CD4-positive, alpha-beta memory T cell (primary cell): Measurements from ENCODE around the gene COPS9. TPM values are rescaled to one million over a fixed set of nuclear protein-coding genes. Genes with fewer than 3 reads are reported as not detected.

ENCODE experiments used
- CTCF ChIA-PET: fragments of 350-600 bp; sonication (Branson Sonifier 250); formaldehyde crosslinking; loops from one replicate; lab custom pipeline; 2021; ENCODE audit warnings: inconsistent platforms; ENCODE audit not compliant: partially characterized antibody; lab: Charles Lee
- POLR2A ChIA-PET: fragments of 350-600 bp; sonication (Branson Sonifier 250); formaldehyde crosslinking; loops from one replicate; lab custom pipeline; 2021; ENCODE audit not compliant: partially characterized antibody; lab: Charles Lee
- DNase-seq, 5 donors: peaks; one replicate each; pipeline versions ENCODE4 v3.0.0 to v3.0.0-alpha.2; 2020 to 2022; ENCODE audit warnings: mixed read lengths in 1 of 5
- H3K27ac ChIP-seq: one replicate; pipeline ENCODE4 v1.7.0; 2013; ENCODE audit warnings: low read depth, low read length
- H3K27me3 ChIP-seq: 2 replicates; pipeline ENCODE4 v1.7.0; 2013; ENCODE audit warnings: mild to moderate bottlenecking, low read length, moderate library complexity; ENCODE audit not compliant: insufficient read depth
- H3K36me3 ChIP-seq: 2 replicates; pipeline ENCODE4 v1.7.0; 2013; ENCODE audit warnings: mild to moderate bottlenecking, low read length, moderate library complexity; ENCODE audit not compliant: insufficient read depth
- H3K4me1 ChIP-seq: 2 replicates; pipeline ENCODE4 v1.7.0; 2013; ENCODE audit warnings: mild to moderate bottlenecking, low read length, moderate library complexity; ENCODE audit not compliant: insufficient read depth
- H3K4me3 ChIP-seq, 2 donors: one replicate each; pipeline ENCODE4 v1.7.0; 2013; ENCODE audit warnings: low read length in 2 of 2, mild to moderate bottlenecking in 1 of 2
- H3K9me3 ChIP-seq, 2 donors: one replicate each; pipeline ENCODE4 v1.7.0; 2013; ENCODE audit warnings: low read length in 2 of 2, control low read depth in 1 of 2; ENCODE audit not compliant: control insufficient read depth in 1 of 2
- H3K27ac Mint-ChIP-seq, 7 donors: one replicate each; pipeline ENCODE4 v1.8.0; 2020 to 2021; ENCODE audit warnings: mixed read lengths in 7 of 7, mild to moderate bottlenecking in 6 of 7, inconsistent platforms in 3 of 7, moderate library complexity in 3 of 7
- H3K27me3 Mint-ChIP-seq, 2 donors: one replicate each; pipeline ENCODE4 v1.8.0; 2020 to 2021; ENCODE audit warnings: mixed read lengths in 2 of 2
- H3K36me3 Mint-ChIP-seq, 2 donors: one replicate each; pipeline ENCODE4 v1.8.0; 2020 to 2021; ENCODE audit warnings: mixed read lengths in 2 of 2, inconsistent platforms in 1 of 2, mild to moderate bottlenecking in 1 of 2
- H3K4me1 Mint-ChIP-seq, 4 donors: one replicate each; pipeline ENCODE4 v1.8.0; 2020 to 2021; ENCODE audit warnings: mixed read lengths in 4 of 4, mild to moderate bottlenecking in 1 of 4
- H3K4me3 Mint-ChIP-seq, 8 donors: one replicate each; pipeline ENCODE4 v1.8.0; 2020 to 2021; ENCODE audit warnings: mixed read lengths in 8 of 8, mild to moderate bottlenecking in 7 of 8, moderate library complexity in 6 of 8, inconsistent platforms in 3 of 8
- H3K9me3 Mint-ChIP-seq, 8 donors: one replicate each; pipeline ENCODE4 v1.8.0; 2020 to 2021; ENCODE audit warnings: mixed read lengths in 8 of 8, mild to moderate bottlenecking in 5 of 8, inconsistent platforms in 3 of 8, moderate library complexity in 1 of 8
- intact Hi-C: fragments of 100-400 bp; cut with micrococcal nuclease; formaldehyde crosslinking; loops from one replicate; pipeline ENCODE4 v1.15.1; 2023
- polyA plus RNA-seq, 2 donors: library from polyadenylated mRNA; unstranded; fragments of 300-500 nt; fragmentation: Illumina TruSeq; gene quantifications; one replicate each; pipeline ENCODE4 v1.2.3, GENCODE V29; 2021
- total RNA-seq, 2 experiments: library from RNA; stranded (reverse); gene quantifications; one replicate each; pipeline ENCODE4 v1.2.3, GENCODE V29; 2021

COPS9 gene
- total and polyA plus RNA-seq, 4 experiments from 2014 or later, result 82.2 to 335 (median 195) TPM

DNA sequence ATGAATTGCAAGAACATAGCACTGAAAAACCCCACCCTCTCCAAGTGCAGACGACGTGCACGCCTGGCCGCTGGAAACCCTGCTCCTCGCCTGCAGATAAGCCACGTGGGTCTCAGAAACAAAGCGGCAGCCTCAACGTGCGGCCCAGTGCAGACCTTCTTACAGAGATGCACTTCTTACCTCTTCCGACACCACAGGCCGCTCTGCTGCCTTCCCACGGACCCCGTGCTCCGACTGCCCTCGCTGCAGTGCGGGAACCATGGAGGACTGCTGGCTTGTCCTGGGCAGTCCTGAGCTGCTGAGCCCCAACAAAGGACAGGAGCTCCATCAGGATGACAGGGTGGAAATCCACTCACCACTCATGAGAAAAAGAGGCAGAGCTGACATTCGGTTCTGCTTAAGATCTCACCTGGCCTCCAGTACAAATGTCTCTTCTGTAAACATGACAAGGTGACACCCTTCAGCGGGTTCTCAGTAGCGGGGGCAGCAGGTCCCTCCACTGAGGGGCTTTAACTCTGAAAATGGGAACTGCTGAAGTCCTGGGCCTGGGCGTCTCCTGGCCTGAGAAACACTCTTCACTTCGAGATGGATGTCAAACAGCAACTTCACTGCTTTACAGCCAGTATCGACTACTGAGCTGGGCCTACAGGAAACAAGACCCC is 6.2 kb downstream of the COPS9 start:
- H3K9me3 ChIP-seq, result no peaks in the 10 kb centered on the region
- no peaks in the 10 kb centered on the region for H3K27me3 Mint-ChIP-seq
- intact Hi-C loops, result no loop called here
- no peaks in the 10 kb centered on the region for H3K9me3 Mint-ChIP-seq
- DNase-seq, result no peak
- CTCF ChIA-PET, result interaction anchor here (1.9 kb wide), 1 partner anchor 14 kb away, joined by 6 read pairs; no protein-coding TSS in a partner anchor
- H3K36me3 Mint-ChIP-seq, result peaks cover 56 to 77% of the 10 kb centered on the region in 2 donors
- H3K4me1 Mint-ChIP-seq, result peaks cover 2 to 18% (median 10%) of the 10 kb centered on the region in 4 donors
- H3K4me3 ChIP-seq, result no peak overlapping the region
- no peak overlapping the region for H3K4me3 Mint-ChIP-seq
- H3K27ac ChIP-seq, result no peak overlapping the region
- POLR2A ChIA-PET, result interaction anchor here (1.1 kb wide), 1 partner anchor 105 kb away, joined by 3 read pairs; the partner anchor contains the start of gene NDUFA10
- no peaks in the 10 kb centered on the region for H3K27me3 ChIP-seq
- H3K36me3 ChIP-seq, result peaks cover 42% of the 10 kb centered on the region
- peaks cover 7% of the 10 kb centered on the region for H3K4me1 ChIP-seq
- H3K27ac Mint-ChIP-seq, result no peak overlapping the region

- peaks cover 2% of the 10 kb centered on the region for H3K4me1 ChIP-seq
- no peak for DNase-seq
- no peaks in the 10 kb centered on the region for H3K27me3 Mint-ChIP-seq
- H3K27ac Mint-ChIP-seq, result no peak overlapping the region
- peaks cover 0 to 13% (median 5%) of the 10 kb centered on the region in 4 donors for H3K4me1 Mint-ChIP-seq
- H3K4me3 Mint-ChIP-seq, result no peak overlapping the region
- no peak overlapping the region for H3K4me3 ChIP-seq
- H3K9me3 ChIP-seq, result no peaks in the 10 kb centered on the region
- peaks cover 56 to 74% of the 10 kb centered on the region in 2 donors for H3K36me3 Mint-ChIP-seq
- no peaks in the 10 kb centered on the region for H3K27me3 ChIP-seq
- CTCF ChIA-PET, result interaction anchor here (1.9 kb wide), 1 partner anchor 14 kb away, joined by 6 read pairs; no protein-coding TSS in a partner anchor
- peaks cover 42% of the 10 kb centered on the region for H3K36me3 ChIP-seq
- H3K9me3 Mint-ChIP-seq, result no peaks in the 10 kb centered on the region
- intact Hi-C loops, result no loop called here
- POLR2A ChIA-PET, result interaction anchor here (1.1 kb wide), 1 partner anchor 105 kb away, joined by 3 read pairs; the partner anchor contains the start of gene NDUFA10
- H3K27ac ChIP-seq, result no peak overlapping the region
Observed at GRCh38 chr2:240129311-240129710, 6.8 kb downstream of the COPS9 start.

GRCh38 chr2:240128608-240129145 is 7.4 kb downstream of the COPS9 start:
- H3K27me3 Mint-ChIP-seq, result no peaks in the 10 kb centered on the region
- no peak overlapping the region for H3K27ac Mint-ChIP-seq
- H3K9me3 Mint-ChIP-seq, result no peaks in the 10 kb centered on the region
- no peaks in the 10 kb centered on the region for H3K4me1 ChIP-seq
- peaks cover 42% of the 10 kb centered on the region for H3K36me3 ChIP-seq
- ChIA-PET CTCF (interaction anchor here (1.9 kb wide), 1 partner anchor 15 kb away, joined by 6 read pairs; no protein-coding TSS in a partner anchor), POLR2A (no interaction called here)
- H3K27me3 ChIP-seq, result no peaks in the 10 kb centered on the region
- peaks cover 0 to 7% (median 3%) of the 10 kb centered on the region in 4 donors for H3K4me1 Mint-ChIP-seq
- no peak overlapping the region for H3K4me3 Mint-ChIP-seq
- DNase-seq, result no peak
- H3K27ac ChIP-seq, result no peak overlapping the region
- H3K9me3 ChIP-seq, result no peaks in the 10 kb centered on the region
- peaks cover 56 to 71% of the 10 kb centered on the region in 2 donors for H3K36me3 Mint-ChIP-seq
- H3K4me3 ChIP-seq, result no peak overlapping the region
- intact Hi-C loops, result no loop called here

- POLR2A ChIA-PET, result no interaction called here
- no peaks in the 10 kb centered on the region for H3K4me1 ChIP-seq
- DNase-seq, result no peak
- CTCF ChIA-PET, result interaction anchor here (1.9 kb wide), 1 partner anchor 16 kb away, joined by 6 read pairs; no protein-coding TSS in a partner anchor
- no peaks in the 10 kb centered on the region for H3K9me3 ChIP-seq
- H3K4me3 ChIP-seq, result no peak overlapping the region
- Mint-ChIP-seq H3K9me3 (no peaks in the 10 kb centered on the region), H3K27ac (no peak overlapping the region), H3K4me3 (no peak overlapping the region), H3K4me1 (peaks cover 0 to 4% (median under 1%) of the 10 kb centered on the region in 4 donors), H3K27me3 (no peaks in the 10 kb centered on the region), H3K36me3 (peaks cover 52 to 65% of the 10 kb centered on the region in 2 donors)
- peaks cover 38% of the 10 kb centered on the region for H3K36me3 ChIP-seq
- intact Hi-C loops, result no loop called here
- no peaks in the 10 kb centered on the region for H3K27me3 ChIP-seq
- no peak overlapping the region for H3K27ac ChIP-seq
Observed at GRCh38 chr2:240127911-240128607, 8.0 kb downstream of the COPS9 start.

DNA sequence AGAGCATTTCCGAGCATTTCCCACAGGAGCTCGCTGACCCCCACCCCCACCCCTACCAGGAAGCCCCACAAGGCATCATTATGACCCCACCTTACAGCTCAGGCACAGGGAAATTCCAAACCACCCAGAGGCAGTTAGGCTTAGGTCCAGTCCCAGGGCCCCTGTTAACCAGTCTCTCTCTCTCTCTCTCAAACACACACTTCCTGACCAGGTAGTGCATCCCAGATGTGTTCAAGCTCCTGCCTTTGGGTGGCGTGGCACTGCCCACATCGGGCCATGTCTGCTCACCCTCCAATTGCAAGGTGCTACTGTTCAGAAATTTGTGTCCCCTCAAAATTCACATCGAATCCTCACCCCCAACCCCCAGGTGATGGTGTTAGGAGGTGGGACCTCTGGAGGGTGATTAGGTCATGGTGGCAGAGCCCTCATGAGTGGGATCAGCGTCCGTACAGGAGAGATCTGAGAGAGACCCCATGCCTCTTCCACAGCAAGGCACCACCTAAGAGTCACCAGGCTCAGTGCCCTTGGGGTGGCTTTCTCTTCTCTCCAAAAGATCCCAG is 8.8 kb downstream of the COPS9 start:
- Histone ChIP-seq H3K27me3 (no peaks in the 10 kb centered on the region), H3K9me3 (no peaks in the 10 kb centered on the region), H3K4me1 (no peaks in the 10 kb centered on the region), H3K27ac (no peak overlapping the region), H3K4me3 (no peak overlapping the region), H3K36me3 (peaks cover 30% of the 10 kb centered on the region)
- peaks cover 0 to 4% (median 0%) of the 10 kb centered on the region in 4 donors for H3K4me1 Mint-ChIP-seq
- H3K36me3 Mint-ChIP-seq, result peaks cover 52 to 58% of the 10 kb centered on the region in 2 donors
- intact Hi-C loops, result no loop called here
- no peaks in the 10 kb centered on the region for H3K27me3 Mint-ChIP-seq
- ChIA-PET CTCF (no interaction called here), POLR2A (no interaction called here)
- no peak for DNase-seq
- H3K4me3 Mint-ChIP-seq, result no peak overlapping the region
- no peaks in the 10 kb centered on the region for H3K9me3 Mint-ChIP-seq
- H3K27ac Mint-ChIP-seq, result no peak overlapping the region

DNA sequence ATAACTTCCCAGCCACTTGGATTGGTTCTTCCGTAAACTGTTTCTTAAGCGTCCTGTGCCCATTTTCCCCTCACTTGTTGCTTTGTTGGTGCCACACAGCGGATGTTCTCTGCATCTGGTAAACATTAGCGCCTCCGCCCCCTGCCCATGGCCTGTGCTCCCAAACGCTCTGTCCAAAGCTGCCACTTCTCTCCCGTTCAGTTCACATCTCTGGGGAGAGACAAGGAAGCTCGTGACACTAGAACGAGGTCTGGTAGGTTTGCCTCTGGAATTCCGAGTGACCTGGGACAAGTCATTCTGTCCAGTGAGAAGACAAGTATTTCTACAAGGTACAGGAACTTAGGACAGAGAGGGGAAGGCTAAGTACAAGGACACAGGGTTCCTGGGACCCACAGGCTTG is 9.4 kb downstream of the COPS9 start:
- no peak overlapping the region for H3K4me3 ChIP-seq
- peaks cover 48 to 54% of the 10 kb centered on the region in 2 donors for H3K36me3 Mint-ChIP-seq
- no peak overlapping the region for H3K4me3 Mint-ChIP-seq
- H3K27me3 ChIP-seq, result no peaks in the 10 kb centered on the region
- H3K9me3 Mint-ChIP-seq, result no peaks in the 10 kb centered on the region
- ChIA-PET POLR2A (no interaction called here), CTCF (no interaction called here)
- H3K27ac ChIP-seq, result no peak overlapping the region
- no peaks in the 10 kb centered on the region for H3K9me3 ChIP-seq
- H3K27me3 Mint-ChIP-seq, result no peaks in the 10 kb centered on the region
- peaks cover 0 to 3% (median 0%) of the 10 kb centered on the region in 4 donors for H3K4me1 Mint-ChIP-seq
- H3K27ac Mint-ChIP-seq, result no peak overlapping the region
- DNase-seq, result no peak
- H3K4me1 ChIP-seq, result no peaks in the 10 kb centered on the region
- peaks cover 25% of the 10 kb centered on the region for H3K36me3 ChIP-seq
- intact Hi-C loops, result no loop called here

DNA sequence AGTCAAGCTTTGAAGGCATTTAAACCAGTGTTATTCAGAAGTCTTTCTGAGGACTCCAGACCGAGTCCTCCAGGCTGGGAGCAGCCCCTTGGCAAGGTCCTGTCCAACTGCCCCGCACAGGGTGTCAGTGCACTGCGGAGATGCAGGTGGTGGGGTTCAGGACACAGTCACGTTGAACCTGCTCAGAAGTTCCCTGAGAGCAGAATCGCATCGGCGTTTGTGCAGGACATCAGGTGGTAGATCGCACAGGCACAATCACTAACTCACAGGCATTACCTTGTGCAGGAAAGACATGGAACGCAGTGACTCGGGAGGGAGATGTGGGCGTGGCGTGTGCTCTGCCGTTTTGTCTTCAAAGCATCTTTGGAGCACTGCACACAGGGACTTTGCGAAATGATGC is 10.4 kb downstream of the COPS9 start:
- Mint-ChIP-seq H3K27me3 (peaks cover 0 to 2% of the 10 kb centered on the region in 2 donors), H3K36me3 (peaks cover 39 to 44% of the 10 kb centered on the region in 2 donors), H3K9me3 (no peaks in the 10 kb centered on the region), H3K27ac (peak overlapping the region in 1 of 7 donors; percentile 36), H3K4me3 (no peak overlapping the region), H3K4me1 (peaks cover 0 to 7% (median 0%) of the 10 kb centered on the region in 4 donors)
- Histone ChIP-seq H3K27ac (no peak overlapping the region), H3K36me3 (peaks cover 15% of the 10 kb centered on the region), H3K27me3 (no peaks in the 10 kb centered on the region), H3K4me1 (no peaks in the 10 kb centered on the region), H3K9me3 (no peaks in the 10 kb centered on the region), H3K4me3 (no peak overlapping the region)
- no peak for DNase-seq
- POLR2A ChIA-PET, result no interaction called here
- intact Hi-C loops, result no loop called here
- CTCF ChIA-PET, result no interaction called here
